MM.1S (cell line): ENCODE measurements around the gene AHCYL2.

Experiments used
- DNase-seq: peaks from one replicate; pipeline ENCODE4 v3.0.0-alpha.2; 2015
- H2AFZ ChIP-seq: fragments of 300-600 bp; sonication (generic); 2 replicates; pipeline ENCODE4 v1.6.0; 2016; ENCODE audit warnings: antibody characterized with exemption, low read length
- H3F3A ChIP-seq: fragments of 300-600 bp; sonication (generic); 2 replicates; pipeline ENCODE4 v1.6.1; 2016; ENCODE audit warnings: mild to moderate bottlenecking, antibody characterized with exemption, low read length, moderate library complexity, mixed read lengths; ENCODE audit not compliant: insufficient read depth
- H3K27ac ChIP-seq: fragments of 300-600 bp; sonication (generic); 2 replicates; pipeline ENCODE4 v1.5.1; 2016; ENCODE audit warnings: mild to moderate bottlenecking, low read length
- H3K27me3 ChIP-seq: fragments of 300-600 bp; sonication (generic); replicated peaks from 2 replicates; pipeline ENCODE4 v1.6.0; 2016; ENCODE audit warnings: low read length; ENCODE audit not compliant: insufficient read depth
- H3K36me3 ChIP-seq: fragments of 300-600 bp; sonication (generic); replicated peaks from 2 replicates; pipeline ENCODE4 v1.6.1; 2016; ENCODE audit warnings: mild to moderate bottlenecking, low read length, mixed read lengths; ENCODE audit not compliant: insufficient read depth
- H3K4me1 ChIP-seq: fragments of 300-600 bp; sonication (generic); 2 replicates; pipeline ENCODE4 v1.6.1; 2016; ENCODE audit warnings: low read length, mixed read lengths
- H3K4me2 ChIP-seq: fragments of 300-600 bp; sonication (generic); 2 replicates; pipeline ENCODE4 v1.6.0; 2016; ENCODE audit warnings: low read depth, low read length
- H3K4me3 ChIP-seq: fragments of 300-600 bp; sonication (generic); 2 replicates; pipeline ENCODE4 v1.5.1; 2016; ENCODE audit warnings: low read length, mixed read lengths
- H3K79me2 ChIP-seq: fragments of 300-600 bp; sonication (generic); 2 replicates; pipeline ENCODE4 v1.6.1; 2016; ENCODE audit warnings: mixed run types, low read length, mixed read lengths
- H3K9ac ChIP-seq: fragments of 300-600 bp; sonication (generic); 2 replicates; pipeline ENCODE4 v1.6.1; 2016; ENCODE audit warnings: low read length, mixed read lengths
- H3K9me2 ChIP-seq: fragments of 300-600 bp; sonication (generic); replicated peaks from 2 replicates; pipeline ENCODE4 v1.6.1; 2016; ENCODE audit warnings: mild to moderate bottlenecking, low read length, mixed read lengths; ENCODE audit not compliant: insufficient read depth
- H3K9me3 ChIP-seq: fragments of 300-600 bp; sonication (generic); replicated peaks from 2 replicates; pipeline ENCODE4 v1.6.1; 2016; ENCODE audit warnings: mild to moderate bottlenecking, low read length, mixed read lengths; ENCODE audit not compliant: insufficient read depth
- H4K20me1 ChIP-seq: fragments of 300-600 bp; sonication (generic); 2 replicates; pipeline ENCODE4 v1.6.1; 2016; ENCODE audit warnings: mild to moderate bottlenecking, low read length, moderate library complexity, mixed read lengths; ENCODE audit not compliant: insufficient read depth
- EZH2 ChIP-seq: fragments of 300-600 bp; sonication (generic); optimal IDR thresholded peaks from 2 replicates; pipeline ENCODE3; 2017; ENCODE audit warnings: low read depth, mild to moderate bottlenecking, antibody characterized with exemption, low read length, mixed read lengths
- EZH2phosphoT487 ChIP-seq: fragments of 300-600 bp; sonication (generic); IDR thresholded peaks from 2 replicates; pipeline ENCODE4 v1.6.1; 2018; ENCODE audit warnings: antibody characterized with exemption, low read length
- TF ChIP-seq, protein P1 (sequence below): fragments of 300-600 bp; sonication (generic); IDR thresholded peaks from 2 replicates; pipeline ENCODE4 v1.5.1; 2016; ENCODE audit warnings: antibody characterized with exemption, low read length, mixed read lengths

The AHCYL2 gene

GRCh38 chr7:129205987-129206785 lies 18.6 kb upstream of the AHCYL2 start:
- Histone ChIP-seq H2AFZ (no peak overlapping the region), H3F3A (no peaks in the 10 kb centered on the region), H3K36me3 (no peaks in the 10 kb centered on the region), H3K4me3 (no peak overlapping the region), H3K9ac (no peak overlapping the region), H3K79me2 (no peaks in the 10 kb centered on the region), H3K9me3 (no peaks in the 10 kb centered on the region), H3K9me2 (no peaks in the 10 kb centered on the region), H3K4me1 (no peaks in the 10 kb centered on the region), H3K27ac (no peak overlapping the region), H3K4me2 (no peak overlapping the region), H4K20me1 (no peaks in the 10 kb centered on the region), H3K27me3 (no peaks in the 10 kb centered on the region)
- no peak for DNase-seq
- no peak for TF ChIP-seq EZH2
- no peak for TF ChIP-seq EZH2phosphoT487
- TF ChIP-seq, protein P1, sequence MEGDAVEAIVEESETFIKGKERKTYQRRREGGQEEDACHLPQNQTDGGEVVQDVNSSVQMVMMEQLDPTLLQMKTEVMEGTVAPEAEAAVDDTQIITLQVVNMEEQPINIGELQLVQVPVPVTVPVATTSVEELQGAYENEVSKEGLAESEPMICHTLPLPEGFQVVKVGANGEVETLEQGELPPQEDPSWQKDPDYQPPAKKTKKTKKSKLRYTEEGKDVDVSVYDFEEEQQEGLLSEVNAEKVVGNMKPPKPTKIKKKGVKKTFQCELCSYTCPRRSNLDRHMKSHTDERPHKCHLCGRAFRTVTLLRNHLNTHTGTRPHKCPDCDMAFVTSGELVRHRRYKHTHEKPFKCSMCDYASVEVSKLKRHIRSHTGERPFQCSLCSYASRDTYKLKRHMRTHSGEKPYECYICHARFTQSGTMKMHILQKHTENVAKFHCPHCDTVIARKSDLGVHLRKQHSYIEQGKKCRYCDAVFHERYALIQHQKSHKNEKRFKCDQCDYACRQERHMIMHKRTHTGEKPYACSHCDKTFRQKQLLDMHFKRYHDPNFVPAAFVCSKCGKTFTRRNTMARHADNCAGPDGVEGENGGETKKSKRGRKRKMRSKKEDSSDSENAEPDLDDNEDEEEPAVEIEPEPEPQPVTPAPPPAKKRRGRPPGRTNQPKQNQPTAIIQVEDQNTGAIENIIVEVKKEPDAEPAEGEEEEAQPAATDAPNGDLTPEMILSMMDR: no peak

DNA sequence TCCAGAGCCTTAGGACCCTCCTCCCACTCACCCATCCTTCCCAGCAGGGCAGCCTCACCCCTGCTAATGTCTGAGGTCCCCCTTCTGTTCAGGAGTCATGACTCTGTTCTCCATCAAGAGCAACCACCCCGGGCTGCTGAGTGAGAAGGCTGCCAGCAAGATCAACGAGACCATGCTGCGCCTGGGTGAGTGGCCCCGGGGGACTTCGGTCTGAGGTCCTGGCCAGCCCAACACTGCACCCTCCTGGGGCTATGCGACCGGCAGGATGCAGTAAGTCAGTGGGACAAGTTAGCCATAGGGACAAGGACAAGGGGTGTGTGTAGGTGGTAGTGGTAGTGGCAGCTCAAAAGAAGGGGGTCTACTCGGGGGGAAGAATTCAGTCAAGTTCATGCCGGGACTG lies 16.2 kb upstream of the AHCYL2 start:
- Histone ChIP-seq H3K9me3 (no peaks in the 10 kb centered on the region), H3K4me2 (no peak overlapping the region), H3K36me3 (no peaks in the 10 kb centered on the region), H3F3A (no peaks in the 10 kb centered on the region), H3K27me3 (no peaks in the 10 kb centered on the region), H3K4me3 (no peak overlapping the region), H2AFZ (no peak overlapping the region), H3K9me2 (no peaks in the 10 kb centered on the region), H3K9ac (no peak overlapping the region), H3K27ac (no peak overlapping the region), H3K4me1 (no peaks in the 10 kb centered on the region), H3K79me2 (no peaks in the 10 kb centered on the region), H4K20me1 (no peaks in the 10 kb centered on the region)
- TF ChIP-seq EZH2phosphoT487 (no peak), EZH2 (no peak)
- TF ChIP-seq, protein P1: no peak
- DNase-seq: no peak

DNA sequence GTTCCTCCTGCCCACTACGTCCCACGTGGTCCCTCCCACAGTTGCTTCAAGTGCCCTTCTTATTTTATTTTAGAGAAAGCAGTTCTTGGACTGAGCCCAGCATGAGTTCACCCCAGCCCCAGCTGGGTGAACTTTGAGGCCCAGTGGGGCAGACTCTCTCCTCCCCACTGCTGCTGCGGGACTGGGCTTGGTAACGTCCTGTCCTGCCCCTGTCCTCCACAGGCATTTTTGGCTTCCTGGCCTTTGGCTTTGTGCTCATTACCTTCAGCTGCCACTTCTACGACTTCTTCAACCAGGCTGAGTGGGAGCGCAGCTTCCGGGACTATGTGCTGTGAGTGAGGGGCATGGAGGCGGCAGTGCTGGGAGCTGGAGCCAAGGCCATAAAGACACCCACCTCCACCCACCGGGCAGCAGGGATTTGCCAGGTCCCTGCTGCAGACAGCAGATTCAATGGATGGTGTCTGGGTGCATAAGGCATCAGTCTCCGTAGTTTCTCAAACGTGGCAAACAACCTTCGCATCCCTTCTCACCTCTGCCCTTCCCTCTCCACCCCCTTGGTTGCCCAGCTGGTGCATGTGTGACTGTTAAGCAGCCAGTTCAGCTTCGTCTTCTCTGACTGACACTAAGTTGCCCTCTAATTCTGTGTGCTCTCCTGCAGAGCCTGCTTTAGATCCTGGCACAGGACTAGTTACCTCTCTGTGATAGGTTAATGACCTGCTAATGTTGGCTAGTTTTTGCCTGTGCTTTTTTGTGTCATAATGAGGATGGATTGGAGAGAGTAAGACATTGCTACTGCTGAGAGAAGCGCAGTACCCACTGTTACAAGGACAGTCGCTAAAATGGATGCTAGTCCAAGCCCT lies 15.5 kb upstream of the AHCYL2 start:
- no peaks in the 10 kb centered on the region for H3K9me3 ChIP-seq
- no peak overlapping the region for H3K4me3 ChIP-seq
- H3F3A ChIP-seq: no peaks in the 10 kb centered on the region
- TF ChIP-seq, protein P1: no peak
- TF ChIP-seq EZH2phosphoT487 (no peak), EZH2 (no peak)
- H3K36me3 ChIP-seq: no peaks in the 10 kb centered on the region
- no peak for DNase-seq
- H3K4me2 ChIP-seq: no peak overlapping the region
- H3K79me2 ChIP-seq: no peaks in the 10 kb centered on the region
- H2AFZ ChIP-seq: no peak overlapping the region
- no peak overlapping the region for H3K27ac ChIP-seq
- H3K27me3 ChIP-seq: no peaks in the 10 kb centered on the region
- H3K9me2 ChIP-seq: no peaks in the 10 kb centered on the region
- no peaks in the 10 kb centered on the region for H4K20me1 ChIP-seq
- no peak overlapping the region for H3K9ac ChIP-seq
- no peaks in the 10 kb centered on the region for H3K4me1 ChIP-seq
